Keratinocyte (primary cell): ENCODE results near the gene TMUB1. TPM values are rescaled to one million over a fixed set of nuclear protein-coding genes. Genes with fewer than 3 reads are reported as not detected.

Experiments
- DNase-seq: peaks from one replicate; pipeline ENCODE4 v3.0.0-alpha.2; 2011; ENCODE audit warnings: low read depth, missing footprints, low spot score
- FAIRE-seq: peaks from 2 replicates; lab custom pipeline; 2011; peaks lifted over from hg19 to GRCh38; lab: Jason Lieb, UNC
- H2AFZ ChIP-seq: 2 replicates; pipeline ENCODE4 v1.6.0; 2012; ENCODE audit warnings: low read length, control low read depth, inconsistent platforms; ENCODE audit not compliant: control insufficient read depth
- H3K27ac ChIP-seq: 2 replicates; pipeline ENCODE4 v1.5.1; 2011; ENCODE audit warnings: low read length; ENCODE audit not compliant: control insufficient read depth, insufficient read depth
- H3K27me3 ChIP-seq: 3 replicates; pipeline ENCODE4 v1.6.0; 2011; ENCODE audit warnings: low read length; ENCODE audit not compliant: control insufficient read depth, insufficient read depth; ENCODE audit errors: extremely low read depth
- H3K36me3 ChIP-seq, 2 experiments: 2 replicates in 1 of 2; 3 replicates in 1 of 2; pipeline ENCODE4 v1.5.1; 2011; ENCODE audit warnings: low read length in 2 of 2, mild to moderate bottlenecking in 1 of 2; ENCODE audit not compliant: control insufficient read depth in 2 of 2, insufficient read depth in 2 of 2; ENCODE audit errors: extremely low read depth in 1 of 2
- H3K4me1 ChIP-seq: 3 replicates; pipeline ENCODE4 v1.5.1; 2011; ENCODE audit warnings: low read length; ENCODE audit not compliant: control insufficient read depth, insufficient read depth; ENCODE audit errors: extremely low read depth
- H3K4me2 ChIP-seq: 3 replicates; pipeline ENCODE4 v1.6.0; 2011; ENCODE audit warnings: low read depth, low read length; ENCODE audit not compliant: control insufficient read depth, insufficient read depth; ENCODE audit errors: extremely low read depth
- H3K4me3 ChIP-seq, 3 experiments: fragments of 200-600 bp in 1 of 3; sonication (generic) in 1 of 3; 2 replicates in 2 of 3; 3 replicates in 1 of 3; pipeline ENCODE4 v1.5.1; 2011 to 2016; ENCODE audit warnings: low read length in 3 of 3, mild to moderate bottlenecking in 3 of 3, control low read depth in 2 of 3, inconsistent platforms in 1 of 3, low read depth in 1 of 3, mixed read lengths in 1 of 3, mixed run types in 1 of 3, moderate library complexity in 1 of 3; ENCODE audit not compliant: control insufficient read depth in 2 of 3, insufficient read depth in 2 of 3; ENCODE audit errors: extremely low read depth in 1 of 3
- H3K79me2 ChIP-seq: 2 replicates; pipeline ENCODE4 v1.6.0; 2012; ENCODE audit warnings: low read length; ENCODE audit not compliant: control insufficient read depth, insufficient read depth
- H3K9ac ChIP-seq: 3 replicates; pipeline ENCODE4 v1.6.0; 2011; ENCODE audit warnings: low read length; ENCODE audit not compliant: control insufficient read depth, insufficient read depth; ENCODE audit errors: extremely low read depth
- H3K9me1 ChIP-seq: 3 replicates; pipeline ENCODE4 v1.6.0; 2011; ENCODE audit warnings: low read length; ENCODE audit not compliant: control insufficient read depth, insufficient read depth; ENCODE audit errors: extremely low read depth
- H3K9me3 ChIP-seq: 2 replicates; pipeline ENCODE4 v1.5.1; 2012; ENCODE audit warnings: low read depth, low read length; ENCODE audit not compliant: control insufficient read depth
- H4K20me1 ChIP-seq: 3 replicates; pipeline ENCODE4 v1.6.0; 2011; ENCODE audit warnings: low read length; ENCODE audit not compliant: control insufficient read depth, insufficient read depth; ENCODE audit errors: extremely low read depth
- EZH2 ChIP-seq: IDR thresholded peaks from one replicate; pipeline ENCODE4 v1.6.1; 2012; ENCODE audit warnings: inconsistent platforms, mild to moderate bottlenecking, low read length, moderate library complexity
- dilution Hi-C: fragments of 300-500 bp; cut with MboI; formaldehyde crosslinking; loops from one replicate; pipeline ENCODE4 v1.7.0; 2020; ENCODE audit warnings: low sequenced_read_pairs; ENCODE audit not compliant: extremely low pct_ligation_motif_present
- polyA plus RNA-seq, 5 experiments: library from polyadenylated mRNA; depleted of rRNA in 3 of 5; stranded (reverse) in 3 of 5; stranded (forward) in 1 of 5; unstranded in 1 of 5; fragments of >200 nt; gene quantifications; 1 replicate in 1 of 5; 2 replicates in 3 of 5; 3 replicates in 1 of 5; pipeline versions ENCODE4 v1.2.1 to v1.2.3, GENCODE V29; 2011 to 2012; ENCODE audit warnings: missing spikeins in 2 of 5, low read depth in 1 of 5, low replicate concordance in 1 of 5
- TF ChIP-seq, protein P1 (sequence below), 3 experiments: IDR thresholded peaks in 1 of 3; conservative IDR thresholded peaks in 1 of 3; optimal IDR thresholded peaks in 1 of 3; 2 replicates in 2 of 3; 3 replicates in 1 of 3; pipeline versions ENCODE3 to v1.5.1; 2011; ENCODE audit warnings: low read length in 3 of 3, mild to moderate bottlenecking in 3 of 3, moderate library complexity in 2 of 3, control low read depth in 1 of 3, inconsistent platforms in 1 of 3; ENCODE audit not compliant: insufficient read depth in 2 of 3; ENCODE audit errors: extremely low read depth in 1 of 3

The TMUB1 gene
- polyA plus RNA-seq, 1 donor (not counting 4 experiments of a cell fraction or from before 2014, with no cell fraction given), result 12.2 TPM

DNA sequence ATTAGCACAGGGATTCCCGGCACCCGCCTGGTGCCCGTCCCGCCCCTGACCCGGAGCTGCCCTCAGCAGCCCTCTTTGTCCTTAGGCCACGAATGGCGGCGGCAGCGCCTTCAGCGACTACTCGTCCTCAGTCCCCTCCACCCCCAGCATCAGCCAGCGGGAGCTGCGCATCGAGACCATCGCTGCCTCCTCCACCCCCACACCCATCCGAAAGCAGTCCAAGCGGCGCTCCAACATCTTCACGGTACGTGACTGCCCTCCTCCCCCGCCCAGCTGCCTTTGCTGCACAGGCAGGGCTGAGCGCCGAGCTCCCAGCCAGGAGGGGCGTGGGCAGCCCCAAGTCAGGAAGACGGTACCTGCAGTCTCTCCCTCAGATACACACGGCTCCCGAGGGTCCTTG, 36.6 kb upstream of the TMUB1 start:
- no peak overlapping the region for H3K4me2 ChIP-seq
- H2AFZ ChIP-seq, result no peak overlapping the region
- no peak overlapping the region for H3K27ac ChIP-seq
- peaks cover 40 to 46% of the 10 kb centered on the region in 2 experiments for H3K36me3 ChIP-seq
- H3K4me3 ChIP-seq, result no peak overlapping the region
- TF ChIP-seq, protein P1, sequence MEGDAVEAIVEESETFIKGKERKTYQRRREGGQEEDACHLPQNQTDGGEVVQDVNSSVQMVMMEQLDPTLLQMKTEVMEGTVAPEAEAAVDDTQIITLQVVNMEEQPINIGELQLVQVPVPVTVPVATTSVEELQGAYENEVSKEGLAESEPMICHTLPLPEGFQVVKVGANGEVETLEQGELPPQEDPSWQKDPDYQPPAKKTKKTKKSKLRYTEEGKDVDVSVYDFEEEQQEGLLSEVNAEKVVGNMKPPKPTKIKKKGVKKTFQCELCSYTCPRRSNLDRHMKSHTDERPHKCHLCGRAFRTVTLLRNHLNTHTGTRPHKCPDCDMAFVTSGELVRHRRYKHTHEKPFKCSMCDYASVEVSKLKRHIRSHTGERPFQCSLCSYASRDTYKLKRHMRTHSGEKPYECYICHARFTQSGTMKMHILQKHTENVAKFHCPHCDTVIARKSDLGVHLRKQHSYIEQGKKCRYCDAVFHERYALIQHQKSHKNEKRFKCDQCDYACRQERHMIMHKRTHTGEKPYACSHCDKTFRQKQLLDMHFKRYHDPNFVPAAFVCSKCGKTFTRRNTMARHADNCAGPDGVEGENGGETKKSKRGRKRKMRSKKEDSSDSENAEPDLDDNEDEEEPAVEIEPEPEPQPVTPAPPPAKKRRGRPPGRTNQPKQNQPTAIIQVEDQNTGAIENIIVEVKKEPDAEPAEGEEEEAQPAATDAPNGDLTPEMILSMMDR (optimal IDR thresholded peaks at IDR 0.05 in 1 of 3, IDR thresholded peaks at IDR 0.05 in 1 of 3, conservative IDR thresholded peaks at IDR 0.05 in 1 of 3; ENCODE audit: extremely low read depth in 1 of 3, insufficient read depth in 2 of 3, low read length in 3 of 3), result no peak
- no peaks in the 10 kb centered on the region for H3K9me3 ChIP-seq
- H3K79me2 ChIP-seq, result peaks cover 49% of the 10 kb centered on the region
- no peaks in the 10 kb centered on the region for H3K27me3 ChIP-seq
- dilution Hi-C loops, result no loop called here
- no peak overlapping the region for H3K9ac ChIP-seq
- FAIRE-seq (no peak), DNase-seq (no peak)
- H4K20me1 ChIP-seq, result peaks cover 12% of the 10 kb centered on the region
- peaks cover 20% of the 10 kb centered on the region for H3K4me1 ChIP-seq
- H3K9me1 ChIP-seq, result peaks cover 2% of the 10 kb centered on the region

DNA sequence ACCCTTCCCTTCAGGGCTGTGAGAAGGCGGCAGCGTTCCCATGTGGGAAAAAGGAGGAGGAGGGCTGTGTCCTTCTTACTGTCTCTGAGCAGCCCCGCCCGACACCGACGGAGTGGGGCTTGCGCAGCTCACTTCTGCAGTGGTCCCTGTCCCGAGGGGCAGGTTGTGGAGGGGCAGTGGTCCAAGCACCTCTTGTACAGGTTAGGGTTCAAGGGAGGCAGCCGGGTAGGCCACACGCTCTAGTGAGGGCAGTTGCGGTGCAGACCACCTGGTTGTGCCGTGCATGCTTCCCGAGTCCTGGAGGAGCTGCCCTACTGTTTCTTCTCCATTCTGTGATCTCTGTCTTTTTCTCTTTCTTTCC, 35.7 kb upstream of the TMUB1 start:
- H3K27ac ChIP-seq, result no peak overlapping the region
- H3K79me2 ChIP-seq, result peaks cover 41% of the 10 kb centered on the region
- H4K20me1 ChIP-seq, result peaks cover 4% of the 10 kb centered on the region
- H3K9ac ChIP-seq, result no peak overlapping the region
- no peaks in the 10 kb centered on the region for H3K9me1 ChIP-seq
- H2AFZ ChIP-seq, result no peak overlapping the region
- no peaks in the 10 kb centered on the region for H3K27me3 ChIP-seq
- no peaks in the 10 kb centered on the region for H3K9me3 ChIP-seq
- FAIRE-seq (no peak), DNase-seq (no peak)
- peaks cover 14% of the 10 kb centered on the region for H3K4me1 ChIP-seq
- no peak overlapping the region for H3K4me2 ChIP-seq
- TF ChIP-seq, protein P1 (optimal IDR thresholded peaks at IDR 0.05 in 1 of 3, IDR thresholded peaks at IDR 0.05 in 1 of 3, conservative IDR thresholded peaks at IDR 0.05 in 1 of 3; ENCODE audit: extremely low read depth in 1 of 3, insufficient read depth in 2 of 3, low read length in 3 of 3), result no peak
- no peak for TF ChIP-seq EZH2
- peaks cover 33 to 37% of the 10 kb centered on the region in 2 experiments for H3K36me3 ChIP-seq
- H3K4me3 ChIP-seq, result no peak overlapping the region
- dilution Hi-C loops, result no loop called here
